Prostate gland (tissue), 2 donors: ENCODE results near the gene CD72.

Experiments
- POLR2AphosphoS5 ChIP-seq: sonication (generic); formaldehyde crosslinking; IDR thresholded peaks from one replicate; pipeline ENCODE4 v1.6.1; 2017; ENCODE audit warnings: antibody characterized with exemption
- TF ChIP-seq, protein P1 (sequence below), 4 experiments: fragments of 200-600 bp in 2 of 4; fragments of 450-650 bp in 2 of 4; sonication (generic) in 2 of 4; IDR thresholded peaks; 1 replicate in 3 of 4; 2 replicates in 1 of 4; pipeline ENCODE4 v1.5.1; 2016 to 2019; ENCODE audit warnings: antibody characterized with exemption in 4 of 4, mild to moderate bottlenecking in 2 of 4, moderate library complexity in 2 of 4

DNA sequence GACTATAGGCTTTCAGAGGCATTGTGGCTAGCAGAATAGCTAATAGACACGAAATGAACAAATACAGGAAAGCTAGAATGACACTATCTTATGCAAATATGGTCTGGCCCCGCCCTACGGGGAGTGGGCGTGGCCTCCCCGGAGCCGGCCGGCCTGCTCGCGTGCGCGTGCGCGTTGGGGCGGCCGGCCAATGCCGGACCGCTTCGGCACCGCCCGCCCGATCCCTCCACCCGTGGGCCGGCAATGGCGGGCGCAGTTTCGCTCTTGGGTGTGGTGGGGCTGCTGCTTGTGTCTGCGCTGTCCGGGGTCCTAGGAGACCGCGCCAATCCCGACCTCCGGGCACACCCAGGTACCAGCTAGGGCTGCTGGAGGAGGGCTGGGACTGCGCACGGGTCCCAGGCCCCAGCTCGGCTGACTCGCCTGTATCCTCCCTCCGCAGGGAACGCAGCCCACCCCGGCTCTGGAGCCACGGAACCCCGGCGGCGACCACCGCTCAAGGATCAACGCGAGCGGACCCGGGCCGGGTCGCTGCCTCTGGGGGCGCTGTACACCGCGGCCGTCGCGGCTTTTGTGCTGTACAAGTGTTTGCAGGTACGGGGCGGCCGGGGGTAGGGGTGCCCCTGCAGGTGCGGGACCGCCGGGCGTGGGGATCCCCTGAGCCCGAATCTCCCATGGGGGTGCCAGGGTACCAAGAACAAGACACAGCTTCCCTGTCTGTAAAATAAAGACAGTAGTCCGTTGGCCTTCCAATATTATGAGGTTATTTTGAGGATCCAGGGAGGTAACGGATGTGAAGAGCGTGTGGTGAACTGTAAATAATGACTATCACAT lies 40.1 kb upstream of the CD72 start, which contains the start of gene CCDC107:
- no peak for TF ChIP-seq POLR2AphosphoS5
- TF ChIP-seq, protein P1, sequence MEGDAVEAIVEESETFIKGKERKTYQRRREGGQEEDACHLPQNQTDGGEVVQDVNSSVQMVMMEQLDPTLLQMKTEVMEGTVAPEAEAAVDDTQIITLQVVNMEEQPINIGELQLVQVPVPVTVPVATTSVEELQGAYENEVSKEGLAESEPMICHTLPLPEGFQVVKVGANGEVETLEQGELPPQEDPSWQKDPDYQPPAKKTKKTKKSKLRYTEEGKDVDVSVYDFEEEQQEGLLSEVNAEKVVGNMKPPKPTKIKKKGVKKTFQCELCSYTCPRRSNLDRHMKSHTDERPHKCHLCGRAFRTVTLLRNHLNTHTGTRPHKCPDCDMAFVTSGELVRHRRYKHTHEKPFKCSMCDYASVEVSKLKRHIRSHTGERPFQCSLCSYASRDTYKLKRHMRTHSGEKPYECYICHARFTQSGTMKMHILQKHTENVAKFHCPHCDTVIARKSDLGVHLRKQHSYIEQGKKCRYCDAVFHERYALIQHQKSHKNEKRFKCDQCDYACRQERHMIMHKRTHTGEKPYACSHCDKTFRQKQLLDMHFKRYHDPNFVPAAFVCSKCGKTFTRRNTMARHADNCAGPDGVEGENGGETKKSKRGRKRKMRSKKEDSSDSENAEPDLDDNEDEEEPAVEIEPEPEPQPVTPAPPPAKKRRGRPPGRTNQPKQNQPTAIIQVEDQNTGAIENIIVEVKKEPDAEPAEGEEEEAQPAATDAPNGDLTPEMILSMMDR (IDR thresholded peaks at IDR 0.05), result peak; percentile 27 to 66 (median 57)
